Endothelial cell of umbilical vein (primary cell): Measurements from ENCODE around the gene CNOT4. TPM values are rescaled to one million over a fixed set of nuclear protein-coding genes. Genes with fewer than 3 reads are reported as not detected.

Experiments
- BruUV-seq: library from RNA; stranded (reverse); fragments of 400-500 nt; replicated peaks from 2 replicates; lab custom pipeline; 2021; lab: Mats Ljungman, UMichigan
- CTCF ChIA-PET: fragments of 300-600, 350-600 bp; sonication (Branson Sonifier 250); formaldehyde crosslinking; loops from one replicate; lab custom pipeline; 2021; ENCODE audit warnings: antibody characterized with exemption, inconsistent platforms; lab: Charles Lee
- POLR2A ChIA-PET: fragments of 300-600, 350-600 bp; sonication (Branson Sonifier 250); formaldehyde crosslinking; loops from one replicate; lab custom pipeline; 2021; ENCODE audit warnings: antibody characterized with exemption, inconsistent platforms; lab: Charles Lee
- DNase-seq: peaks from one replicate; pipeline ENCODE4 v3.0.0-alpha.2; 2011; ENCODE audit warnings: low read depth, low spot score
- FAIRE-seq: peaks from 2 replicates; lab custom pipeline; 2011; peaks lifted over from hg19 to GRCh38; lab: Jason Lieb, UNC
- H2AFZ ChIP-seq: 2 replicates; pipeline ENCODE4 v1.6.0; 2012; ENCODE audit warnings: low read depth, low read length, control low read depth, inconsistent platforms
- H3K27ac ChIP-seq: 2 replicates; pipeline ENCODE4 v1.5.1; 2011; ENCODE audit warnings: low read depth, mild to moderate bottlenecking, control low read depth, low read length, moderate library complexity; ENCODE audit not compliant: insufficient read depth
- H3K27me3 ChIP-seq, 2 experiments: 2 replicates each; pipeline versions ENCODE4 v1.6.0 to v1.6.1; 2011; ENCODE audit warnings: low read length in 2 of 2, mixed read lengths in 1 of 2; ENCODE audit not compliant: control insufficient read depth in 2 of 2, insufficient read depth in 2 of 2
- H3K36me3 ChIP-seq, 2 experiments: 2 replicates in 1 of 2; 3 replicates in 1 of 2; pipeline ENCODE4 v1.5.1; 2011; ENCODE audit warnings: low read length in 2 of 2, mild to moderate bottlenecking in 1 of 2, moderate library complexity in 1 of 2; ENCODE audit not compliant: control insufficient read depth in 2 of 2, insufficient read depth in 2 of 2; ENCODE audit errors: extremely low read depth in 1 of 2
- H3K4me1 ChIP-seq: 3 replicates; pipeline ENCODE4 v1.5.1; 2011; ENCODE audit warnings: mild to moderate bottlenecking, low read length; ENCODE audit not compliant: control insufficient read depth, insufficient read depth; ENCODE audit errors: extremely low read depth
- H3K4me2 ChIP-seq: 2 replicates; pipeline ENCODE4 v1.6.1; 2011; ENCODE audit warnings: low read length, control low read depth, mixed read lengths; ENCODE audit not compliant: insufficient read depth
- H3K4me3 ChIP-seq, 3 experiments: fragments of 200-600 bp in 1 of 3; sonication (generic), shearing (Covaris generic) in 1 of 3; replicated peaks in 1 of 3; 2 replicates each; pipeline ENCODE4 v1.5.1; 2011 to 2016; ENCODE audit warnings: control low read depth in 3 of 3, low read length in 3 of 3, mild to moderate bottlenecking in 2 of 3, inconsistent platforms in 1 of 3, low read depth in 1 of 3, moderate library complexity in 1 of 3; ENCODE audit not compliant: insufficient read depth in 1 of 3
- H3K79me2 ChIP-seq: 2 replicates; pipeline ENCODE4 v1.6.0; 2012; ENCODE audit warnings: low read length, inconsistent platforms; ENCODE audit not compliant: control insufficient read depth, insufficient read depth
- H3K9ac ChIP-seq: replicated peaks from 2 replicates; pipeline ENCODE3; 2011; ENCODE audit warnings: low read length, control low read depth; ENCODE audit not compliant: insufficient read depth; ENCODE audit errors: extremely low read depth
- H3K9me1 ChIP-seq: replicated peaks from 3 replicates; pipeline ENCODE4 v1.6.0; 2011; ENCODE audit warnings: mild to moderate bottlenecking, low read length; ENCODE audit not compliant: control insufficient read depth, insufficient read depth; ENCODE audit errors: extremely low read depth
- H3K9me3 ChIP-seq: replicated peaks from 2 replicates; pipeline ENCODE4 v1.5.1; 2012; ENCODE audit warnings: low read length, inconsistent platforms; ENCODE audit not compliant: control insufficient read depth, insufficient read depth
- H4K20me1 ChIP-seq: replicated peaks from 2 replicates; pipeline ENCODE3; 2011; ENCODE audit warnings: mild to moderate bottlenecking, low read length; ENCODE audit not compliant: control insufficient read depth, insufficient read depth; ENCODE audit errors: extremely low read depth
- EZH2 ChIP-seq: IDR thresholded peaks from 2 replicates; pipeline ENCODE4 v1.6.1; 2012; ENCODE audit warnings: borderline replicate concordance, low read depth, mild to moderate bottlenecking, moderate library complexity, low read length, inconsistent platforms; ENCODE audit not compliant: severe bottlenecking
- FOS ChIP-seq: IDR thresholded peaks from 2 replicates; pipeline ENCODE4 v1.6.1; 2011; ENCODE audit warnings: mild to moderate bottlenecking, low read length, moderate library complexity, borderline replicate concordance; ENCODE audit not compliant: insufficient read depth
- GATA2 ChIP-seq: IDR thresholded peaks from 2 replicates; pipeline ENCODE4 v1.7.0; 2011; ENCODE audit warnings: low read depth, mild to moderate bottlenecking, moderate library complexity, mixed read lengths, low read length; ENCODE audit not compliant: insufficient read length, insufficient read depth
- JUN ChIP-seq: IDR thresholded peaks from 2 replicates; pipeline ENCODE4 v1.6.1; 2011; ENCODE audit warnings: borderline replicate concordance, low read depth; ENCODE audit not compliant: insufficient read length, insufficient read depth
- MAX ChIP-seq: IDR thresholded peaks from 2 replicates; pipeline ENCODE4 v1.6.1; 2011; ENCODE audit not compliant: insufficient read depth, insufficient read length
- MYC ChIP-seq: IDR thresholded peaks from one replicate; pipeline ENCODE4 v1.6.1; 2011; ENCODE audit warnings: mild to moderate bottlenecking, low read depth, low read length
- POLR2A ChIP-seq: IDR thresholded peaks from 2 replicates; pipeline ENCODE4 v1.6.1; 2012; ENCODE audit warnings: low read depth, mild to moderate bottlenecking, control low read depth, low read length
- POLR2AphosphoS5 ChIP-seq: IDR thresholded peaks from 2 replicates; pipeline ENCODE4 v1.6.1; 2012; ENCODE audit warnings: low read depth, mild to moderate bottlenecking, control low read depth, low read length, moderate library complexity; ENCODE audit not compliant: insufficient read depth
- dilution Hi-C: fragments of 300-500 bp; cut with MboI; formaldehyde crosslinking; loops from one replicate; pipeline ENCODE4 v1.15.0; 2019; ENCODE audit warnings: low sequenced_read_pairs; ENCODE audit not compliant: extremely low pct_ligation_motif_present
- intact Hi-C: fragments of 100-400 bp; cut with micrococcal nuclease; formaldehyde crosslinking; loops from one replicate; pipeline ENCODE4 v1.10.0; 2022
- polyA plus RNA-seq, 4 experiments: library from polyadenylated mRNA; depleted of rRNA in 3 of 4; stranded (reverse) in 3 of 4; unstranded in 1 of 4; fragments of >200 nt; gene quantifications; 2 replicates each; pipeline versions ENCODE4 v1.2.1 to v1.2.3, GENCODE V29; 2011 to 2012; ENCODE audit warnings: missing spikeins in 1 of 4
- total RNA-seq: library from RNA; stranded (reverse); gene quantifications from 2 replicates; pipeline ENCODE4 v1.2.3, GENCODE V29; 2021
- TF ChIP-seq, protein P1 (sequence below), 2 donors: IDR thresholded peaks; 1 replicate in 1 of 2; 2 replicates in 1 of 2; pipeline ENCODE4 v1.5.1; 2011; ENCODE audit warnings: low read length in 2 of 2, mild to moderate bottlenecking in 2 of 2, moderate library complexity in 2 of 2, control low read depth in 1 of 2, inconsistent platforms in 1 of 2, low read depth in 1 of 2; ENCODE audit not compliant: insufficient read depth in 1 of 2; ENCODE audit errors: extremely low read depth in 1 of 2

The CNOT4 gene
- total and polyA plus RNA-seq, 2 donors (not counting 3 experiments of a cell fraction or from before 2014, with no cell fraction given): 10.3 to 21.7 TPM

DNA sequence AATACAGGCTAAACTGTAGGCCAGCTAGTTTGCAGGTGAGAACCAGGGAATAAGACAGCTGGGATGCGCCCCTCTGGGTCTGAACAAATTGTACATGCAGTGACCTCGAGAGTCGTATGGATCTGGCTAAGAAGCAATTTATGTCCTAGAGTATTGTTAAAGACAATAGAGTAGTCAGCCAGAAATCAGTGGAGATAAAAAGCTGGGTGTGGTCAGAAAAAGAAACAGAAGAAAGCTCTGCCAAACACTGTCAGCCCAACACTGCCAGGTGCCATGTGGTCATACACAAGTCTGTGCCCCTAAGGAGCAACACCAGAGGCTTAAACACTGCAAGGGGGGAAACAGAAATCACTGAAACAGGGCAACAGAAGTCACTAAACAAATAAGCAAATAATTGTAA, 62.2 kb downstream of the CNOT4 start:
- TF ChIP-seq JUN (no peak), MAX (no peak), GATA2 (no peak), FOS (no peak), POLR2A (no peak), MYC (no peak), EZH2 (no peak), POLR2AphosphoS5 (no peak)
- TF ChIP-seq, protein P1, sequence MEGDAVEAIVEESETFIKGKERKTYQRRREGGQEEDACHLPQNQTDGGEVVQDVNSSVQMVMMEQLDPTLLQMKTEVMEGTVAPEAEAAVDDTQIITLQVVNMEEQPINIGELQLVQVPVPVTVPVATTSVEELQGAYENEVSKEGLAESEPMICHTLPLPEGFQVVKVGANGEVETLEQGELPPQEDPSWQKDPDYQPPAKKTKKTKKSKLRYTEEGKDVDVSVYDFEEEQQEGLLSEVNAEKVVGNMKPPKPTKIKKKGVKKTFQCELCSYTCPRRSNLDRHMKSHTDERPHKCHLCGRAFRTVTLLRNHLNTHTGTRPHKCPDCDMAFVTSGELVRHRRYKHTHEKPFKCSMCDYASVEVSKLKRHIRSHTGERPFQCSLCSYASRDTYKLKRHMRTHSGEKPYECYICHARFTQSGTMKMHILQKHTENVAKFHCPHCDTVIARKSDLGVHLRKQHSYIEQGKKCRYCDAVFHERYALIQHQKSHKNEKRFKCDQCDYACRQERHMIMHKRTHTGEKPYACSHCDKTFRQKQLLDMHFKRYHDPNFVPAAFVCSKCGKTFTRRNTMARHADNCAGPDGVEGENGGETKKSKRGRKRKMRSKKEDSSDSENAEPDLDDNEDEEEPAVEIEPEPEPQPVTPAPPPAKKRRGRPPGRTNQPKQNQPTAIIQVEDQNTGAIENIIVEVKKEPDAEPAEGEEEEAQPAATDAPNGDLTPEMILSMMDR (IDR thresholded peaks at IDR 0.05; ENCODE audit: extremely low read depth in 1 of 2, insufficient read depth in 1 of 2, low read depth in 1 of 2, low read length in 2 of 2): no peak
- no peaks in the 10 kb centered on the region for H3K9me1 ChIP-seq
- no peak for DNase-seq
- no peak overlapping the region for H3K4me2 ChIP-seq
- no peak overlapping the region for H3K4me3 ChIP-seq
- no peaks in the 10 kb centered on the region for H3K27me3 ChIP-seq
- dilution Hi-C loops (no loop called here), intact Hi-C loops (no loop called here)
- H4K20me1 ChIP-seq: peaks cover 9% of the 10 kb centered on the region
- POLR2A ChIA-PET: no interaction called here
- H2AFZ ChIP-seq: no peak overlapping the region
- no peak for FAIRE-seq
- CTCF ChIA-PET: interaction anchor here (1.4 kb wide), 1 partner anchor 174 kb away, joined by 4 read pairs; no protein-coding TSS in a partner anchor
- no TSS peak for BruUV-seq
- H3K36me3 ChIP-seq: peaks cover 0 to 2% of the 10 kb centered on the region in 2 experiments
- no peak overlapping the region for H3K9ac ChIP-seq
- H3K4me1 ChIP-seq: no peaks in the 10 kb centered on the region
- no peaks in the 10 kb centered on the region for H3K9me3 ChIP-seq
- peaks cover 67% of the 10 kb centered on the region for H3K79me2 ChIP-seq
- H3K27ac ChIP-seq: no peak overlapping the region
